ENCODE data around the gene ZNF292. TPM values are rescaled to one million over a fixed set of nuclear protein-coding genes. Genes with fewer than 3 reads are reported as not detected.

The ZNF292 gene
- total RNA-seq, 1 experiment from 2014 or later: 32.2 TPM

DNA sequence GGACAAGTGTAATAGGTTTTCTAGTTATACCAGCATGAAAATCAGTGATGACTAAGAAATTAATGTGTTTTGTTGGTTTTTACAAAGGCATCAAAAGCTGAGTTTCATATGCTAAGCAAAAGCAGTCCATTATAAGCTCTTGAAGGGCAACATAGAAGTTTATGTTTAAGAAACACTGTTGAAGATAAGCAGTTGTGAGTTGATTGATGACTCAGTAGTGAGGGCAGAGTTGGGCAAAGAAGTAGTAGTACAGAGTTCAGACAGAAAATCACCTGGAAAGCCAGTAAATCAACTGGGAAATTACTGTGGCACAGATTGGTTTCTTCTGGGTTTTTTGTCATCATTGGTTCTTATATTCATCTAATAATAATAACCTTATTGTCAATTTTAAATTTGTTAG is 89.0 kb downstream of the ZNF292 start:
- TF ChIP-seq, protein P1, sequence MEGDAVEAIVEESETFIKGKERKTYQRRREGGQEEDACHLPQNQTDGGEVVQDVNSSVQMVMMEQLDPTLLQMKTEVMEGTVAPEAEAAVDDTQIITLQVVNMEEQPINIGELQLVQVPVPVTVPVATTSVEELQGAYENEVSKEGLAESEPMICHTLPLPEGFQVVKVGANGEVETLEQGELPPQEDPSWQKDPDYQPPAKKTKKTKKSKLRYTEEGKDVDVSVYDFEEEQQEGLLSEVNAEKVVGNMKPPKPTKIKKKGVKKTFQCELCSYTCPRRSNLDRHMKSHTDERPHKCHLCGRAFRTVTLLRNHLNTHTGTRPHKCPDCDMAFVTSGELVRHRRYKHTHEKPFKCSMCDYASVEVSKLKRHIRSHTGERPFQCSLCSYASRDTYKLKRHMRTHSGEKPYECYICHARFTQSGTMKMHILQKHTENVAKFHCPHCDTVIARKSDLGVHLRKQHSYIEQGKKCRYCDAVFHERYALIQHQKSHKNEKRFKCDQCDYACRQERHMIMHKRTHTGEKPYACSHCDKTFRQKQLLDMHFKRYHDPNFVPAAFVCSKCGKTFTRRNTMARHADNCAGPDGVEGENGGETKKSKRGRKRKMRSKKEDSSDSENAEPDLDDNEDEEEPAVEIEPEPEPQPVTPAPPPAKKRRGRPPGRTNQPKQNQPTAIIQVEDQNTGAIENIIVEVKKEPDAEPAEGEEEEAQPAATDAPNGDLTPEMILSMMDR (IDR thresholded peaks at IDR 0.05; ENCODE audit: insufficient read depth in 1 of 2, low read depth in 1 of 2, low read length in 1 of 2, severe bottlenecking in 1 of 2, unreplicated experiment in 1 of 2): no peak
- no peak for DNase-seq
- Mint-ChIP-seq H3K27ac (ENCODE audit: unreplicated experiment) (no peak overlapping the region), H3K4me1 (ENCODE audit: low read depth, unreplicated experiment) (no peaks in the 10 kb centered on the region), H3K27me3 (ENCODE audit: insufficient read depth, unreplicated experiment) (no peaks in the 10 kb centered on the region), H3K36me3 (ENCODE audit: insufficient read depth, unreplicated experiment) (peaks cover 47% of the 10 kb centered on the region), H3K4me3 (ENCODE audit: unreplicated experiment) (no peak overlapping the region), H3K9me3 (ENCODE audit: unreplicated experiment) (no peaks in the 10 kb centered on the region)
- Histone ChIP-seq H3K9me3 (no peaks in the 10 kb centered on the region), H3K4me1 (peaks cover 12% of the 10 kb centered on the region; the same call in 1 of the 2 replicates), H3K36me3 (ENCODE audit: control insufficient read depth, insufficient read depth, low read length) (no peaks in the 10 kb centered on the region; the same call in none of the 2 replicates), H3K27me3 (replicated peaks; ENCODE audit: control insufficient read depth, insufficient read depth, low read length) (no peaks in the 10 kb centered on the region), H3K4me3 (ENCODE audit: low read depth, low read length) (no peak overlapping the region)
- intact Hi-C loops (cut with micrococcal nuclease; ENCODE audit: unreplicated experiment): no loop called here
- BruUV-seq (replicated peaks): no TSS peak
- CTCF ChIA-PET: interaction anchor here (1.0 kb wide), 1 partner anchor 149 kb away, joined by 3 read pairs; no protein-coding TSS in a partner anchor
- POLR2A ChIA-PET: no interaction called here

DNA sequence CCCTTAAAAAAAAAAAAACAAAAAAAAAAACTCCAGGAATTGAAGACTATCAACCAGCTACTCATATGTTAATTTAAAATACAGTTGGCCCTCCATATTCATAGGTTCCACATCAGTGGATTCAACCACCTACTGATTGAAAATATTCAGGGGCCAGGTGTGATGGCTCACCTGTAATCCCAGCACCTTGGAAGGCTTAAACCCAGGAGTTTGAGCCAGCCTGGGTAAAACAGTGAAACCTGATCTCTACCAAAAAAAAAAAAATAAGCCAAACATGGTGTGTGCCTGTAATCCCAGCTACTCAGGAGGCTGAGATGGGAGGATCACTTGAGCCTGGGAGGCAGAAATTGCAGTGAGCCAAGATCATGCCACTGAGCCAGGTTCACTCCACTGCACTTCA is 94.7 kb downstream of the ZNF292 start:
- no peak for DNase-seq
- POLR2A ChIA-PET: no interaction called here
- Mint-ChIP-seq H3K36me3 (ENCODE audit: insufficient read depth, unreplicated experiment) (peaks cover 63% of the 10 kb centered on the region), H3K4me3 (ENCODE audit: unreplicated experiment) (no peak overlapping the region), H3K4me1 (ENCODE audit: low read depth, unreplicated experiment) (no peaks in the 10 kb centered on the region), H3K9me3 (ENCODE audit: unreplicated experiment) (no peaks in the 10 kb centered on the region), H3K27ac (ENCODE audit: unreplicated experiment) (no peak overlapping the region), H3K27me3 (ENCODE audit: insufficient read depth, unreplicated experiment) (no peaks in the 10 kb centered on the region)
- H3K9me3 ChIP-seq: no peaks in the 10 kb centered on the region
- CTCF ChIA-PET: no interaction called here
- intact Hi-C loops (cut with micrococcal nuclease; ENCODE audit: unreplicated experiment): no loop called here
- BruUV-seq (replicated peaks): no TSS peak
- H3K4me1 ChIP-seq: 0 out of 2 replicates have a peak, but pooled peaks cover 5% of the 10 kb centered on the region
- no peaks in the 10 kb centered on the region for H3K27me3 ChIP-seq (replicated peaks; ENCODE audit: control insufficient read depth, insufficient read depth, low read length)
- TF ChIP-seq, protein P1 (IDR thresholded peaks at IDR 0.05; ENCODE audit: insufficient read depth in 1 of 2, low read depth in 1 of 2, low read length in 1 of 2, severe bottlenecking in 1 of 2, unreplicated experiment in 1 of 2): no peak
- no peak overlapping the region for H3K4me3 ChIP-seq (ENCODE audit: low read depth, low read length)
- H3K36me3 ChIP-seq (ENCODE audit: control insufficient read depth, insufficient read depth, low read length): no peaks in the 10 kb centered on the region; the same call in none of the 2 replicates

DNA sequence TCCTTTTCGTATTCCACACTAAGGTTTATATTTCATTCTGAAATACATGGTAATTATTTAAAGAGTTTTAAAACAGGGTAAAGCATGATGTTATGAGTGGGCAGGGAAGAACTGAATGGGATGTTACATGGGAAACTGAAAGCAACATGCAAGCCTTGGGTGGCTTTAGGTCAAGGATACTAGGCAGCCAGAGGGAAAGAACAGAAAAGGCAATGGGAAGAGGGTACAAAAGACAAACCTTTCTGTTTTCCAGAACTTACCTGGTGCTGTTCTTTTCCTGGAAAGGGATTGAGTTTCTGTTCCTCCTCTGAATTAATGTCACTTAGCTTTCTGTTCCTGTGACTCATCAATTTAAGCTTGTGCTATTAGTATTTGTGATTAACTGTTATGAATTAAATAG is 95.9 kb downstream of the ZNF292 start:
- Histone ChIP-seq H3K4me1 (0 out of 2 replicates have a peak, but pooled peaks cover 5% of the 10 kb centered on the region), H3K27me3 (replicated peaks; ENCODE audit: control insufficient read depth, insufficient read depth, low read length) (no peaks in the 10 kb centered on the region), H3K9me3 (no peaks in the 10 kb centered on the region), H3K4me3 (ENCODE audit: low read depth, low read length) (no peak overlapping the region), H3K36me3 (ENCODE audit: control insufficient read depth, insufficient read depth, low read length) (no peaks in the 10 kb centered on the region; the same call in none of the 2 replicates)
- ChIA-PET CTCF (interaction anchor here (0.5 kb wide), 1 partner anchor 185 kb away, joined by 5 read pairs; no protein-coding TSS in a partner anchor), POLR2A (no interaction called here)
- Mint-ChIP-seq H3K27ac (ENCODE audit: unreplicated experiment) (no peak overlapping the region), H3K4me3 (ENCODE audit: unreplicated experiment) (no peak overlapping the region), H3K27me3 (ENCODE audit: insufficient read depth, unreplicated experiment) (no peaks in the 10 kb centered on the region), H3K4me1 (ENCODE audit: low read depth, unreplicated experiment) (no peaks in the 10 kb centered on the region), H3K36me3 (ENCODE audit: insufficient read depth, unreplicated experiment) (peaks cover 69% of the 10 kb centered on the region), H3K9me3 (ENCODE audit: unreplicated experiment) (no peaks in the 10 kb centered on the region)
- intact Hi-C loops (cut with micrococcal nuclease; ENCODE audit: unreplicated experiment): no loop called here
- no peak for DNase-seq
- BruUV-seq (replicated peaks): no TSS peak
- TF ChIP-seq, protein P1 (IDR thresholded peaks at IDR 0.05; ENCODE audit: insufficient read depth in 1 of 2, low read depth in 1 of 2, low read length in 1 of 2, severe bottlenecking in 1 of 2, unreplicated experiment in 1 of 2): no peak
